ENCODE measurements around the gene HSD17B10.
"Not testable (repeated sequence)": the region's sequence is repeated elsewhere in the genome, so short reads cannot be mapped to it uniquely, and the experiment has no call there.

The HSD17B10 gene

GRCh38 chrX:53433651-53434639, at the start of gene HSD17B10:
Gene HSD17B10 (minus strand): TSS chrX:53434370. CDS start chrX:53434345, 25 bp downstream.
- DNase-seq: peak; percentile 86 to 87

GRCh38 chrX:53483416-53483815, 49.2 kb upstream of the HSD17B10 start:
- DNase-seq: no peak

- peak; percentile 18 to 31 for DNase-seq
Observed at GRCh38 chrX:53481816-53482465, 47.8 kb upstream of the HSD17B10 start.

- DNase-seq: peak in 1 of 2 experiments; percentile 8
Observed at GRCh38 chrX:53481093-53481492, 46.9 kb upstream of the HSD17B10 start.

GRCh38 chrX:53479301-53479700, 45.1 kb upstream of the HSD17B10 start:
- no peak for DNase-seq

GRCh38 chrX:53476371-53476770, 42.2 kb upstream of the HSD17B10 start:
- no peak for DNase-seq

GRCh38 chrX:53474707-53475106, 40.5 kb upstream of the HSD17B10 start:
- DNase-seq: peak; percentile 58 to 77

GRCh38 chrX:53471346-53471745, 37.2 kb upstream of the HSD17B10 start:
- DNase-seq: no peak

- not testable (repeated sequence) for DNase-seq
Observed at GRCh38 chrX:53468659-53469058, 34.5 kb upstream of the HSD17B10 start.

- no peak for DNase-seq
Observed at GRCh38 chrX:53458082-53458481, 23.9 kb upstream of the HSD17B10 start.

- DNase-seq: peak in 1 of 2 experiments; percentile 37
Observed at GRCh38 chrX:53456254-53456653, 22.1 kb upstream of the HSD17B10 start.

GRCh38 chrX:53452812-53453211, 18.6 kb upstream of the HSD17B10 start:
- DNase-seq: no peak

GRCh38 chrX:53449632-53450031, 15.5 kb upstream of the HSD17B10 start:
- no peak for DNase-seq

GRCh38 chrX:53447441-53447840, 13.3 kb upstream of the HSD17B10 start:
- DNase-seq: no peak

GRCh38 chrX:53445977-53446376, 11.8 kb upstream of the HSD17B10 start:
- peak; percentile 25 to 41 for DNase-seq

- peak; percentile 29 to 36 for DNase-seq
Observed at GRCh38 chrX:53442322-53442631, 8.1 kb upstream of the HSD17B10 start.

GRCh38 chrX:53441531-53442321, 7.6 kb upstream of the HSD17B10 start:
- peak; percentile 55 to 73 for DNase-seq

- peak; percentile 51 to 72 for DNase-seq
Observed at GRCh38 chrX:53440621-53441517, 6.7 kb upstream of the HSD17B10 start.

- DNase-seq: peak; percentile 9 to 32
Observed at GRCh38 chrX:53440101-53440500, 5.9 kb upstream of the HSD17B10 start.

- DNase-seq: no peak
Observed at GRCh38 chrX:53438832-53439230, 4.7 kb upstream of the HSD17B10 start.

- DNase-seq: no peak
Observed at GRCh38 chrX:53438174-53438831, 4.1 kb upstream of the HSD17B10 start.

- no peak for DNase-seq
Observed at GRCh38 chrX:53437206-53437605, 3.0 kb upstream of the HSD17B10 start.
